Right lobe of liver (tissue), 6 donors: ENCODE results near the gene PHLDB2. TPM values are rescaled to one million over a fixed set of nuclear protein-coding genes. Genes with fewer than 3 reads are reported as not detected.
A peak's percentile ranks its signal among the peaks of the same experiment; 100 is the strongest.

Experiments used
- ATAC-seq, 4 donors: fragments of 200-7000 bp; cut with Tn5 transposase; one replicate each; pipeline ENCODE4 v1.9.1; 2020; ENCODE audit warnings: mild to moderate bottlenecking in 4 of 4, moderate library complexity in 4 of 4
- DNase-seq, 3 donors: peaks; one replicate each; pipeline ENCODE4 v3.0.0-alpha.2; 2020
- H3K27ac ChIP-seq, 3 donors: fragments of 200-600 bp; one replicate each; pipeline ENCODE4 v1.8.0; 2022
- H3K27me3 ChIP-seq, 2 donors: fragments of 200-600 bp; one replicate each; pipeline ENCODE4 v1.8.0; 2022
- H3K36me3 ChIP-seq, 4 donors: fragments of 200-600 bp; sonication (generic) in 1 of 4; one replicate each; pipeline versions ENCODE4 v1.5.1 to v1.8.0; 2017 to 2022; ENCODE audit warnings: control low read depth in 1 of 4
- H3K4me1 ChIP-seq, 4 donors: fragments of 200-600 bp; sonication (generic) in 1 of 4; one replicate each; pipeline versions ENCODE4 v1.5.1 to v1.8.0; 2017 to 2022; ENCODE audit warnings: control low read depth in 1 of 4
- H3K4me3 ChIP-seq, 3 donors: fragments of 200-600 bp; one replicate each; pipeline ENCODE4 v1.8.0; 2022
- H3K9me3 ChIP-seq, 4 donors: fragments of 200-600 bp; sonication (generic) in 1 of 4; one replicate each; pipeline versions ENCODE4 v1.5.1 to v1.8.0; 2017 to 2022; ENCODE audit warnings: control low read depth in 1 of 4
- CTCF ChIP-seq, 4 donors: fragments of 200-600 bp in 3 of 4; fragments of 450-650 bp in 1 of 4; IDR thresholded peaks; one replicate each; pipeline versions ENCODE4 v1.5.1 to v1.8.0; 2016 to 2022; ENCODE audit warnings: antibody characterized with exemption in 4 of 4, mild to moderate bottlenecking in 2 of 4
- POLR2A ChIP-seq: fragments of 450-650 bp; IDR thresholded peaks from one replicate; pipeline ENCODE4 v1.6.1; 2017; ENCODE audit warnings: antibody characterized with exemption, mild to moderate bottlenecking
- WGBS: methylation state at CpG from one replicate; pipeline ENCODE4 v1.1.6; 2018; ENCODE audit warnings: low coverage, low lambda C conversion rate; ENCODE audit not compliant: insufficient coverage; ENCODE audit errors: missing lambda C conversion rate; 5-methylcytosine and 5-hydroxymethylcytosine counted together
- intact Hi-C, 2 donors: fragments of 100-400 bp; cut with DNase I; formaldehyde crosslinking; loops; one replicate each; pipeline versions ENCODE4 v1.11.2 to v1.14.1; 2022
- total RNA-seq, 6 experiments: library from RNA; depleted of rRNA in 2 of 6; stranded (reverse); fragments of >200 nt in 2 of 6; fragmentation: NEBNext Ultra II Directional in 3 of 6; extraction: Animal tissue kit (Norgen Biotek cat#: 25700) in 3 of 6; gene quantifications; one replicate each; pipeline versions ENCODE4 v1.1.0 to v1.2.4, GENCODE V29; 2016 to 2023
- donor health status: DM: no; HTN: yes; CAD: no.
- donor health status: DM: no; HTN: no; CAD: no.
- donor health status: DM: no; HTN: no; CAD: no.
- donor health status: DM: no; HTN: yes; CAD: no.
- donor health status: DM: no; HTN: yes; CAD: no.

PHLDB2 gene
- total RNA-seq, 6 experiments from 2014 or later, result 21.9 to 40.6 (median 31.2) TPM

GRCh38 chr3:111963424-111963823, 104.4 kb downstream of the PHLDB2 start:
- H3K36me3 ChIP-seq, result peaks cover 0 to 13% (median 0%) of the 10 kb centered on the region in 4 donors
- no peak overlapping the region for H3K4me3 ChIP-seq
- H3K27me3 ChIP-seq, result no peaks in the 10 kb centered on the region
- H3K4me1 ChIP-seq, result peaks cover 0 to 10% (median 2%) of the 10 kb centered on the region in 4 donors
- DNase-seq (no peak), ATAC-seq (no peak)
- intact Hi-C loops, result no loop called here
- no peak overlapping the region for H3K27ac ChIP-seq
- no peaks in the 10 kb centered on the region for H3K9me3 ChIP-seq
- TF ChIP-seq CTCF (IDR thresholded peaks at IDR 0.05) (no peak), POLR2A (no peak)
- WGBS, result 60% methylated on average over 1 of the region's 1 CpG

- H3K27ac ChIP-seq, result no peak overlapping the region
- WGBS, result 83% methylated on average over 2 of the region's 2 CpGs
- H3K36me3 ChIP-seq, result peaks cover 0 to 13% (median 0%) of the 10 kb centered on the region in 4 donors
- H3K4me3 ChIP-seq, result no peak overlapping the region
- no peak for TF ChIP-seq POLR2A
- TF ChIP-seq CTCF (IDR thresholded peaks at IDR 0.05), result no peak
- no peak for ATAC-seq
- H3K27me3 ChIP-seq, result no peaks in the 10 kb centered on the region
- intact Hi-C loops, result loop anchor here in 1 of 2 donors (5.0 kb wide), 1 partner anchor 248 kb away; no protein-coding TSS in a partner anchor
- no peaks in the 10 kb centered on the region for H3K9me3 ChIP-seq
- no peak for DNase-seq
- peaks cover 0 to 14% (median 2%) of the 10 kb centered on the region in 4 donors for H3K4me1 ChIP-seq
Observed at GRCh38 chr3:111965484-111965883, 106.4 kb downstream of the PHLDB2 start.

GRCh38 chr3:111967068-111967467, 108.0 kb downstream of the PHLDB2 start:
- 5% methylated on average over 3 of the region's 3 CpGs for WGBS
- Histone ChIP-seq H3K36me3 (peaks cover 0 to 13% (median 0%) of the 10 kb centered on the region in 4 donors), H3K27ac (peak overlapping the region; percentile 26 to 44 (median 34)), H3K4me1 (peaks cover 0 to 14% (median 2%) of the 10 kb centered on the region in 4 donors), H3K4me3 (no peak overlapping the region), H3K9me3 (no peaks in the 10 kb centered on the region), H3K27me3 (no peaks in the 10 kb centered on the region)
- intact Hi-C loops, result loop anchor here in 1 of 2 donors (5.0 kb wide), 1 partner anchor 250 kb away; no protein-coding TSS in a partner anchor
- ATAC-seq (peak; percentile 52 to 76 (median 60)), DNase-seq (no peak)
- TF ChIP-seq POLR2A (no peak), CTCF (IDR thresholded peaks at IDR 0.05) (no peak)

- H3K27ac ChIP-seq, result peak overlapping the region; percentile 26 to 44 (median 34)
- H3K4me3 ChIP-seq, result no peak overlapping the region
- H3K36me3 ChIP-seq, result peaks cover 0 to 7% (median 0%) of the 10 kb centered on the region in 4 donors
- H3K27me3 ChIP-seq, result no peaks in the 10 kb centered on the region
- intact Hi-C loops, result loop anchor here in 1 of 2 donors (5.0 kb wide), 1 partner anchor 250 kb away; no protein-coding TSS in a partner anchor
- H3K4me1 ChIP-seq, result peaks cover 0 to 14% (median 2%) of the 10 kb centered on the region in 4 donors
- H3K9me3 ChIP-seq, result no peaks in the 10 kb centered on the region
- ATAC-seq (peak; percentile 95 to 98 (median 97)), DNase-seq (peak; percentile 77 to 84 (median 79))
- TF ChIP-seq POLR2A (no peak), CTCF (IDR thresholded peaks at IDR 0.05) (peak; percentile 83 to 88 (median 84))
- WGBS, result 5% methylated on average over 8 of the region's 8 CpGs
Observed at GRCh38 chr3:111967651-111968274, 108.7 kb downstream of the PHLDB2 start.
